ENCODE measurements around the gene SRP72. TPM values are rescaled to one million over a fixed set of nuclear protein-coding genes. Genes with fewer than 3 reads are reported as not detected.

The SRP72 gene
- total RNA-seq, 6 experiments from 2014 or later: 41.3 to 54.8 (median 46.6) TPM

DNA sequence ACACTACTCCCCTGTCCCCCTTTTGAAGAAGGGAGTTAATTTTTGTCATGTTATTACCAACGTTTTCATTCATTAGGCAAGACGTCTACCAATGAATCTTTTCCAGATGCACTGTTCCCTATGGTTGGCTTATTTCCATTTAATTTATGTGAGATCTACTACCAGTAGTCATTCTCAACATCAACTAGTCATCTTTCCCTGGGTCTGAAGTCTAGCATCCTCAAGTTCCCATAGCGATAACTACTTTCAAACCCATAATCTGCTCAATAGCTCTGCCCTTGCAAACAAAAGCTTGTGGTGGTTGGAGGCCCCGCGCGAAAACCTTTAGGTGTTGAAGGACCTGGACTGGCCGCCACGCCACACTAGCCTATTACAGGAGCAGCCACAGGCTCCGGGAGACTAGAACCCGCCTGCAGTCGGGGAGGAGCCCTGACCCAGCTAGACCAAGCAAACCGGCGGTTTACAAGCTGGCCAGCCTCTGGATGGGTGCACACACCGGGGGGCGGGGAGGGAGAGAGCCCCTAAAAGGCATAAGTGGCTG lies 32.7 kb upstream of the SRP72 start:
- WGBS (ENCODE audit: insufficient coverage, low coverage, low lambda C conversion rate, missing lambda C conversion rate): 1% methylated on average over 14 of the region's 15 CpGs
- DNase-seq: peak in 1 of 3 donors; percentile 61
- ATAC-seq: peak; percentile 2 to 34 (median 6)
- TF ChIP-seq, protein P1, sequence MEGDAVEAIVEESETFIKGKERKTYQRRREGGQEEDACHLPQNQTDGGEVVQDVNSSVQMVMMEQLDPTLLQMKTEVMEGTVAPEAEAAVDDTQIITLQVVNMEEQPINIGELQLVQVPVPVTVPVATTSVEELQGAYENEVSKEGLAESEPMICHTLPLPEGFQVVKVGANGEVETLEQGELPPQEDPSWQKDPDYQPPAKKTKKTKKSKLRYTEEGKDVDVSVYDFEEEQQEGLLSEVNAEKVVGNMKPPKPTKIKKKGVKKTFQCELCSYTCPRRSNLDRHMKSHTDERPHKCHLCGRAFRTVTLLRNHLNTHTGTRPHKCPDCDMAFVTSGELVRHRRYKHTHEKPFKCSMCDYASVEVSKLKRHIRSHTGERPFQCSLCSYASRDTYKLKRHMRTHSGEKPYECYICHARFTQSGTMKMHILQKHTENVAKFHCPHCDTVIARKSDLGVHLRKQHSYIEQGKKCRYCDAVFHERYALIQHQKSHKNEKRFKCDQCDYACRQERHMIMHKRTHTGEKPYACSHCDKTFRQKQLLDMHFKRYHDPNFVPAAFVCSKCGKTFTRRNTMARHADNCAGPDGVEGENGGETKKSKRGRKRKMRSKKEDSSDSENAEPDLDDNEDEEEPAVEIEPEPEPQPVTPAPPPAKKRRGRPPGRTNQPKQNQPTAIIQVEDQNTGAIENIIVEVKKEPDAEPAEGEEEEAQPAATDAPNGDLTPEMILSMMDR (IDR thresholded peaks at IDR 0.05): no peak
- TF ChIP-seq POLR2A (IDR thresholded peaks at IDR 0.05): no peak
- H3K4me3 ChIP-seq: peak overlapping the region; percentile 61 to 79 (median 69)
- H3K9me3 ChIP-seq: no peaks in the 10 kb centered on the region
- H3K27ac ChIP-seq: peak overlapping the region in 2 of 3 donors; percentile 74 to 84
- intact Hi-C loops (cut with DNase I): no loop called here
- peaks cover 0 to 17% (median 0%) of the 10 kb centered on the region in 4 donors for H3K4me1 ChIP-seq
- H3K36me3 ChIP-seq: no peaks in the 10 kb centered on the region
- H3K27me3 ChIP-seq: no peaks in the 10 kb centered on the region

GRCh38 chr4:56435140-56435926 lies 32.1 kb upstream of the SRP72 start, which contains the start of gene PPAT:
PPAT (minus strand) TSS chr4:56435615; CDS start chr4:56435477, 138 bp downstream.
- TF ChIP-seq, protein P1 (IDR thresholded peaks at IDR 0.05): peak; percentile 26 to 51 (median 44)
- TF ChIP-seq POLR2A (IDR thresholded peaks at IDR 0.05): peak; percentile 58
- peak within 1 kb of the TSS; percentile 74 to 84 (median 83) for H3K27ac ChIP-seq
- peaks cover 0 to 20% (median 0%) of the 10 kb centered on the region in 4 donors for H3K4me1 ChIP-seq
- H3K9me3 ChIP-seq: no peaks in the 10 kb centered on the region
- peak within 1 kb of the TSS; percentile 61 to 79 (median 69) for H3K4me3 ChIP-seq
- 0% methylated on average over 24 of the region's 61 CpGs for WGBS (ENCODE audit: insufficient coverage, low coverage, low lambda C conversion rate, missing lambda C conversion rate)
- ATAC-seq (peak; percentile 89 to 96 (median 90)), DNase-seq (peak; percentile 99)
- no peaks in the 10 kb centered on the region for H3K27me3 ChIP-seq
- no peaks in the 10 kb centered on the region for H3K36me3 ChIP-seq
- intact Hi-C loops (cut with DNase I): no loop called here

DNA sequence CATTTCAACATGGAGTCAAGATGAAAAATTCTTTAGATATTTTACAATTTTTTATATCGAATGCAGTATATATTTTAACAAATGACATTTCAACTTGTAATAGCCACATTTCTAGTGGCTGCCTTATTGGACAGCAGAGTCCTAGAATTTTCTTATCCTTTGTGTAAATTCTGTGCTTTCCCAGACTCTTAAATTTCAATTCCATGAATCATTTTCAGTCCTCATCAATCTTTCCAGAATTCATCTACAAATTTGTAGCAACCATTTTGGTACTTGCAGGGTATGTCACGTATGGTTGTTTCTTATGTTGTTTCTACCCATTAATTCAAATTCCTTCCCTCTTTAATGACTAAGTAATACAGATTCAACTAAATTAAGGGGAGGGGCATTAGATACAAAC lies 28.7 kb upstream of the SRP72 start:
- no peak for DNase-seq
- H3K27me3 ChIP-seq: no peaks in the 10 kb centered on the region
- peaks cover 0 to 25% (median 0%) of the 10 kb centered on the region in 4 donors for H3K4me1 ChIP-seq
- no peak for ATAC-seq
- H3K4me3 ChIP-seq: no peak overlapping the region
- no peak overlapping the region for H3K27ac ChIP-seq
- 94% methylated on average over 2 of the region's 2 CpGs for WGBS (ENCODE audit: insufficient coverage, low coverage, low lambda C conversion rate, missing lambda C conversion rate)
- H3K36me3 ChIP-seq: peaks cover 0 to 13% (median 0%) of the 10 kb centered on the region in 4 donors
- no peaks in the 10 kb centered on the region for H3K9me3 ChIP-seq
- intact Hi-C loops (cut with DNase I): no loop called here
- TF ChIP-seq, protein P1 (IDR thresholded peaks at IDR 0.05): no peak
- TF ChIP-seq POLR2A (IDR thresholded peaks at IDR 0.05): no peak

- Histone ChIP-seq H3K9me3 (no peaks in the 10 kb centered on the region), H3K36me3 (peaks cover 0 to 13% (median 0%) of the 10 kb centered on the region in 4 donors), H3K4me1 (peaks cover 0 to 28% (median 0%) of the 10 kb centered on the region in 4 donors), H3K4me3 (no peak overlapping the region), H3K27me3 (no peaks in the 10 kb centered on the region), H3K27ac (no peak overlapping the region)
- DNase-seq: no peak
- no peak for TF ChIP-seq POLR2A (IDR thresholded peaks at IDR 0.05)
- TF ChIP-seq, protein P1 (IDR thresholded peaks at IDR 0.05): no peak
- no peak for ATAC-seq
- 67% methylated on average over 1 of the region's 1 CpG for WGBS (ENCODE audit: insufficient coverage, low coverage, low lambda C conversion rate, missing lambda C conversion rate)
- intact Hi-C loops (cut with DNase I): no loop called here
Measured at GRCh38 chr4:56440983-56441382, 26.4 kb upstream of the SRP72 start.

Measured in right lobe of liver (tissue), 6 donors.